Vagina (tissue), 2 donors: Measurements from ENCODE around the gene CIAO2A. TPM values are rescaled to one million over a fixed set of nuclear protein-coding genes. Genes with fewer than 3 reads are reported as not detected.
A peak's percentile ranks its signal among the peaks of the same experiment; 100 is the strongest.

Experiments used
- DNase-seq, 2 donors: peaks; one replicate each; pipeline ENCODE4 v3.0.0-alpha.2; 2017; ENCODE audit errors: extremely low spot score in 2 of 2
- H3K27ac ChIP-seq: fragments of 200-600 bp; sonication (generic); one replicate; pipeline ENCODE4 v1.5.1; 2019
- H3K27me3 ChIP-seq: fragments of 200-600 bp; sonication (generic); one replicate; pipeline ENCODE4 v1.5.1; 2019
- H3K36me3 ChIP-seq, 2 donors: fragments of 200-600 bp; sonication (generic); one replicate each; pipeline ENCODE4 v1.5.1; 2017 to 2019
- H3K4me1 ChIP-seq: fragments of 200-600 bp; sonication (generic); one replicate; pipeline ENCODE4 v1.5.1; 2019
- H3K4me3 ChIP-seq, 2 donors: fragments of 200-600 bp; sonication (generic); 1 replicate in 1 of 2; 2 replicates in 1 of 2; pipeline ENCODE4 v1.5.1; 2016 to 2019
- H3K9me3 ChIP-seq: fragments of 200-600 bp; sonication (generic); one replicate; pipeline ENCODE4 v1.5.1; 2019
- POLR2A ChIP-seq, 2 donors: fragments of 450-650 bp; IDR thresholded peaks; one replicate each; pipeline ENCODE4 v1.6.1; 2017; ENCODE audit warnings: antibody characterized with exemption in 2 of 2, mild to moderate bottlenecking in 2 of 2, moderate library complexity in 2 of 2
- POLR2AphosphoS5 ChIP-seq, 2 donors: sonication (generic); formaldehyde crosslinking; IDR thresholded peaks; one replicate each; pipeline ENCODE4 v1.9.0; 2017; ENCODE audit warnings: antibody characterized with exemption in 2 of 2, mild to moderate bottlenecking in 2 of 2, low read depth in 1 of 2; ENCODE audit not compliant: insufficient read depth in 1 of 2
- intact Hi-C: fragments of 100-400 bp; cut with DNase I; formaldehyde crosslinking; loops from one replicate; pipeline ENCODE4 v1.15.1; 2023
- total RNA-seq: library from RNA; depleted of rRNA; stranded (reverse); fragments of >200 nt; gene quantifications from one replicate; pipeline ENCODE4 v1.2.3, GENCODE V29; 2016
- TF ChIP-seq, protein P1 (sequence below), 3 experiments: fragments of 450-650 bp in 2 of 3; fragments of 200-600 bp in 1 of 3; sonication (generic) in 1 of 3; IDR thresholded peaks; one replicate each; pipeline ENCODE4 v1.5.1; 2017 to 2019; ENCODE audit warnings: antibody characterized with exemption in 3 of 3, mild to moderate bottlenecking in 2 of 3, moderate library complexity in 2 of 3

The CIAO2A gene
- total RNA-seq, 1 donor from 2014 or later = 36.1 TPM

- TF ChIP-seq, protein P1, sequence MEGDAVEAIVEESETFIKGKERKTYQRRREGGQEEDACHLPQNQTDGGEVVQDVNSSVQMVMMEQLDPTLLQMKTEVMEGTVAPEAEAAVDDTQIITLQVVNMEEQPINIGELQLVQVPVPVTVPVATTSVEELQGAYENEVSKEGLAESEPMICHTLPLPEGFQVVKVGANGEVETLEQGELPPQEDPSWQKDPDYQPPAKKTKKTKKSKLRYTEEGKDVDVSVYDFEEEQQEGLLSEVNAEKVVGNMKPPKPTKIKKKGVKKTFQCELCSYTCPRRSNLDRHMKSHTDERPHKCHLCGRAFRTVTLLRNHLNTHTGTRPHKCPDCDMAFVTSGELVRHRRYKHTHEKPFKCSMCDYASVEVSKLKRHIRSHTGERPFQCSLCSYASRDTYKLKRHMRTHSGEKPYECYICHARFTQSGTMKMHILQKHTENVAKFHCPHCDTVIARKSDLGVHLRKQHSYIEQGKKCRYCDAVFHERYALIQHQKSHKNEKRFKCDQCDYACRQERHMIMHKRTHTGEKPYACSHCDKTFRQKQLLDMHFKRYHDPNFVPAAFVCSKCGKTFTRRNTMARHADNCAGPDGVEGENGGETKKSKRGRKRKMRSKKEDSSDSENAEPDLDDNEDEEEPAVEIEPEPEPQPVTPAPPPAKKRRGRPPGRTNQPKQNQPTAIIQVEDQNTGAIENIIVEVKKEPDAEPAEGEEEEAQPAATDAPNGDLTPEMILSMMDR (IDR thresholded peaks at IDR 0.05) = no peak
- no peak for TF ChIP-seq POLR2A (IDR thresholded peaks at IDR 0.05)
- no peak for TF ChIP-seq POLR2AphosphoS5 (IDR thresholded peaks at IDR 0.05; ENCODE audit: insufficient read depth in 1 of 2, low read depth in 1 of 2)
- intact Hi-C loops = loop anchor here (10.0 kb wide), 1 partner anchor 140 kb away; no protein-coding TSS in a partner anchor
- peak overlapping the region; percentile 65 to 70 for H3K4me3 ChIP-seq
Observed at GRCh38 chr15:64044300-64045100, 49.1 kb downstream of the CIAO2A start.

GRCh38 chr15:64038878-64039610 is 54.6 kb downstream of the CIAO2A start:
- Histone ChIP-seq H3K27me3 (no peaks in the 10 kb centered on the region), H3K27ac (no peak overlapping the region), H3K9me3 (no peaks in the 10 kb centered on the region), H3K36me3 (peaks cover 0 to 5% of the 10 kb centered on the region in 2 donors), H3K4me1 (peaks cover 14% of the 10 kb centered on the region), H3K4me3 (no peak overlapping the region)
- DNase-seq = no peak
- TF ChIP-seq POLR2AphosphoS5 (IDR thresholded peaks at IDR 0.05; ENCODE audit: insufficient read depth in 1 of 2, low read depth in 1 of 2) (no peak), POLR2A (IDR thresholded peaks at IDR 0.05) (no peak)
- TF ChIP-seq, protein P1 (IDR thresholded peaks at IDR 0.05) = no peak
- intact Hi-C loops = no loop called here

More at GRCh38 chr15:64044300-64045100, 49.1 kb downstream of the CIAO2A start:
- Histone ChIP-seq H3K27ac (peak overlapping the region; percentile 75), H3K27me3 (no peaks in the 10 kb centered on the region), H3K9me3 (no peaks in the 10 kb centered on the region), H3K36me3 (no peaks in the 10 kb centered on the region), H3K4me1 (peaks cover 41% of the 10 kb centered on the region)
- DNase-seq = no peak

DNA sequence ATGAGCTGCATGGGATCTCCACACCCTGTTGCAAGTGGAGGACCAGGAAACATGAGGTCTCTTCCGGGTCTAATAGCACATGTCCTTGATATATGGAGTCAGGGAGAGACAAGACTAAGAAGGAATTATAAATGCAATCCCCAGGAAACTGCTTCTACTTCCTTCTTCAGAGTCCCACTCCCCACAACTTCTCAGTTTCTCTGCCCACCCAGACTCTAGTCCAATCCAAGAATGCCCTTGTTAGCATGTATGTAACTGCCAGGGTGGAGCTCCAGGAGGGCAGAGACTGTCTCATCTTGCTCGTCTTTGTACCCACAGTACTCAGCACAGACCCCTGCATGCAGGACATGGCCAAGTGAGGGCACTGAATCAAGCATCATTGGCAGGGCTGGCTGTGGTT is 55.7 kb downstream of the CIAO2A start:
- DNase-seq = no peak
- TF ChIP-seq, protein P1 (IDR thresholded peaks at IDR 0.05) = no peak
- no peak for TF ChIP-seq POLR2AphosphoS5 (IDR thresholded peaks at IDR 0.05; ENCODE audit: insufficient read depth in 1 of 2, low read depth in 1 of 2)
- no peak for TF ChIP-seq POLR2A (IDR thresholded peaks at IDR 0.05)
- H3K27me3 ChIP-seq = no peaks in the 10 kb centered on the region
- H3K36me3 ChIP-seq = peaks cover 0 to 5% of the 10 kb centered on the region in 2 donors
- intact Hi-C loops = no loop called here
- H3K27ac ChIP-seq = no peak overlapping the region
- no peaks in the 10 kb centered on the region for H3K9me3 ChIP-seq
- no peak overlapping the region for H3K4me3 ChIP-seq
- H3K4me1 ChIP-seq = peaks cover 9% of the 10 kb centered on the region

GRCh38 chr15:64037116-64037515 is 56.5 kb downstream of the CIAO2A start:
- Histone ChIP-seq H3K4me1 (peaks cover under 1% of the 10 kb centered on the region), H3K9me3 (no peaks in the 10 kb centered on the region), H3K4me3 (no peak overlapping the region), H3K27me3 (no peaks in the 10 kb centered on the region), H3K36me3 (peaks cover 0 to 5% of the 10 kb centered on the region in 2 donors), H3K27ac (no peak overlapping the region)
- intact Hi-C loops = no loop called here
- no peak for TF ChIP-seq POLR2A (IDR thresholded peaks at IDR 0.05)
- TF ChIP-seq, protein P1 (IDR thresholded peaks at IDR 0.05) = no peak
- no peak for TF ChIP-seq POLR2AphosphoS5 (IDR thresholded peaks at IDR 0.05; ENCODE audit: insufficient read depth in 1 of 2, low read depth in 1 of 2)
- DNase-seq = no peak
